GM12878 (cell line): ENCODE data around the gene SIDT2. TPM values are rescaled to one million over a fixed set of nuclear protein-coding genes. Genes with fewer than 3 reads are reported as not detected.

ENCODE experiments used
- ATAC-seq: fragments of 200-7000 bp; cut with Tn5 transposase; 3 replicates; pipeline ENCODE4 v1.9.1; 2020; ENCODE audit warnings: mild to moderate bottlenecking, moderate library complexity
- BruUV-seq: library from RNA; stranded (reverse); fragments of 400-500 nt; replicated peaks from 2 replicates; lab custom pipeline; 2021; lab: Mats Ljungman, UMichigan
- CTCF ChIA-PET: fragments of 300-600 bp; sonication (Branson Sonifier 250); formaldehyde crosslinking; extraction: SDS; loops from one replicate; lab custom pipeline; 2021; ENCODE audit warnings: inconsistent platforms; lab: Yijun Ruan, JAX
- POLR2A ChIA-PET: fragments of 350-600 bp; formaldehyde crosslinking; extraction: SDS; loops from one replicate; lab custom pipeline; 2021; ENCODE audit warnings: inconsistent platforms; lab: Charles Lee
- RAD21 ChIA-PET: fragments of 300-600 bp; sonication (Branson Sonifier 250); formaldehyde crosslinking; loops from one replicate; lab custom pipeline; 2023; ENCODE audit warnings: antibody characterized with exemption; ENCODE audit not compliant: unreplicated experiment; lab: Charles Lee
- SMC1A ChIA-PET: fragments of 300-600 bp; sonication (Branson Sonifier 250); formaldehyde crosslinking; loops from one replicate; lab custom pipeline; 2023; ENCODE audit not compliant: unreplicated experiment, uncharacterized antibody; lab: Charles Lee
- DNase-seq: peaks from one replicate; pipeline ENCODE4 v3.0.0-alpha.2; 2011; ENCODE audit warnings: low read depth, low spot score
- FAIRE-seq: peaks from 3 replicates; lab custom pipeline; 2011; peaks lifted over from hg19 to GRCh38; lab: Jason Lieb, UNC
- H2AFZ ChIP-seq: 2 replicates; pipeline ENCODE4 v1.6.0; 2011; ENCODE audit warnings: low read depth, low read length, control low read depth; ENCODE audit not compliant: control insufficient read depth
- H3K27ac ChIP-seq: 2 replicates; pipeline ENCODE4 v1.5.1; 2011; ENCODE audit warnings: control low read depth; ENCODE audit not compliant: control insufficient read depth, insufficient read depth
- H3K27me3 ChIP-seq, 2 experiments: replicated peaks in 1 of 2; 2 replicates each; pipeline versions ENCODE4 v1.6.0 to v1.6.1; 2011; ENCODE audit warnings: low read length in 1 of 2; ENCODE audit not compliant: control insufficient read depth in 2 of 2, insufficient read depth in 2 of 2
- H3K36me3 ChIP-seq, 2 experiments: 2 replicates each; pipeline ENCODE4 v1.5.1; 2011; ENCODE audit warnings: low read length in 1 of 2; ENCODE audit not compliant: control insufficient read depth in 2 of 2, insufficient read depth in 2 of 2
- H3K4me1 ChIP-seq: 2 replicates; pipeline ENCODE4 v1.6.1; 2011; ENCODE audit warnings: mild to moderate bottlenecking, low read length, moderate library complexity, mixed read lengths; ENCODE audit not compliant: control insufficient read depth, insufficient read depth
- H3K4me2 ChIP-seq: 2 replicates; pipeline ENCODE4 v1.6.0; 2011; ENCODE audit warnings: control low read depth; ENCODE audit not compliant: control insufficient read depth, insufficient read depth
- H3K4me3 ChIP-seq: fragments of 200-600 bp; sonication (generic); 2 replicates; pipeline ENCODE4 v1.5.1; 2016
- H3K79me2 ChIP-seq: 2 replicates; pipeline ENCODE4 v1.6.0; 2011; ENCODE audit warnings: low read length; ENCODE audit not compliant: control insufficient read depth, insufficient read depth
- H3K9ac ChIP-seq: 2 replicates; pipeline ENCODE4 v1.8.0; 2011; ENCODE audit warnings: low read length, control low read depth, mixed read lengths; ENCODE audit not compliant: control insufficient read depth, insufficient read depth
- H3K9me3 ChIP-seq: replicated peaks from 3 replicates; pipeline ENCODE4 v1.5.1; 2011; ENCODE audit warnings: mild to moderate bottlenecking, low read length; ENCODE audit not compliant: control insufficient read depth, insufficient read depth
- H4K20me1 ChIP-seq: 2 replicates; pipeline ENCODE4 v1.6.0; 2011; ENCODE audit not compliant: control insufficient read depth, insufficient read depth
- IRF3 ChIP-seq: fragments of 450-650 bp; IDR thresholded peaks from 2 replicates; pipeline ENCODE4 v1.6.1; 2014; ENCODE audit warnings: mild to moderate bottlenecking
- MYC ChIP-seq: IDR thresholded peaks from 2 replicates; pipeline ENCODE4 v1.6.1; 2011; ENCODE audit warnings: mild to moderate bottlenecking, low read length, moderate library complexity, inconsistent platforms; ENCODE audit not compliant: insufficient read depth, insufficient replicate concordance, insufficient read length, severe bottlenecking
- POLR2A ChIP-seq: IDR thresholded peaks from 2 replicates; pipeline ENCODE4 v1.6.1; 2011; ENCODE audit warnings: low read depth, mild to moderate bottlenecking, low read length
- TARDBP ChIP-seq: IDR thresholded peaks from 2 replicates; pipeline ENCODE4 v1.6.1; 2016; ENCODE audit warnings: borderline replicate concordance
- WGBS: methylation state at CpG from one replicate; pipeline ENCODE4 v1.1.6; 2016; ENCODE audit warnings: low lambda C conversion rate; ENCODE audit not compliant: insufficient replicate concordance, insufficient coverage; ENCODE audit errors: missing lambda C conversion rate; 5-methylcytosine and 5-hydroxymethylcytosine counted together
- in situ Hi-C: fragments of 300-500 bp; cut with MboI; formaldehyde crosslinking; loops from 9 replicates; pipeline ENCODE4 v1.14.3; 2018; ENCODE audit warnings: mixed read lengths
- intact Hi-C: fragments of 100-400 bp; cut with micrococcal nuclease; formaldehyde crosslinking; loops from one replicate; pipeline ENCODE4 v1.14.2; 2022; ENCODE audit not compliant: unreplicated experiment
- polyA plus RNA-seq, 11 experiments: library from polyadenylated mRNA; depleted of rRNA in 4 of 11; unstranded in 6 of 11; stranded (reverse) in 5 of 11; fragments of >200 nt; fragmentation: Nextera tagmentation in 4 of 11; fragmentation: Illumina TruSeq in 1 of 11; extraction: Ambion mirVana in 4 of 11; extraction: Trizol in 1 of 11; gene quantifications; 1 replicate in 1 of 11; 2 replicates in 10 of 11; pipeline versions ENCODE4 v1.2.1 to v1.2.3, GENCODE V29; 2011 to 2016; ENCODE audit warnings: inconsistent platforms in 2 of 11, missing spikeins in 2 of 11, low read depth in 1 of 11
- total RNA-seq, 4 experiments: library from RNA; depleted of rRNA in 3 of 4; stranded (reverse); fragments of >200 nt in 3 of 4; fragmentation: Illumina TruSeq in 1 of 4; extraction: Trizol in 1 of 4; gene quantifications; 2 replicates each; pipeline versions ENCODE4 v1.2.1 to v1.2.3, GENCODE V29; 2013 to 2021
- TF ChIP-seq, protein P1 (sequence below): fragments of 450-650 bp; IDR thresholded peaks from 2 replicates; pipeline ENCODE4 v1.6.1; 2018; ENCODE audit warnings: mild to moderate bottlenecking, low read depth, moderate library complexity; ENCODE audit not compliant: partially characterized antibody

The SIDT2 gene
- total and polyA plus RNA-seq, 10 of the 15 experiments (the other 5 are each of a cell fraction or from before 2014, with no cell fraction given), result 4.9 to 23.9 (median 10.3) TPM

DNA sequence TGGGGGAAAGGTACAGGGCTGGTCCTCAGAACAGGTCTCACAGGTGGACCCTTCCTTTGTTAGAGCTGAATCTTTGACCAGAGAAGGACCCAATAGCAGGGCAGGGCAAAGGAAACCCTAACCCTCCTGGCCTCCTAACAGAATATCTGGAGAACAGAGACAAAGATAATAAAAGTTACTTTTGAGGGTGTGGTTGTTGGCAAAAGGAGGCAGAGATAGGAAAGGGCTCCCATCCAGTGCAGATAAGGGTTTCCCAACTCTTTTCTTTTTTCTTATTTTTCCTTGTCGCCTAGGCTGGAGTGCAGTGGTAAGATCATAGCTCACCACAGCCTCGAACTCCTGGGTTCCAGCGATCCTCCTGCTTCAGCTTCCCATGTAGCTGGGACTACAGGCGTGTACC is 41.5 kb downstream of the SIDT2 start:
- no peaks in the 10 kb centered on the region for H3K9me3 ChIP-seq
- no peak overlapping the region for H3K27ac ChIP-seq
- TF ChIP-seq POLR2A (no peak), IRF3 (no peak), TARDBP (no peak), MYC (no peak)
- TF ChIP-seq, protein P1, sequence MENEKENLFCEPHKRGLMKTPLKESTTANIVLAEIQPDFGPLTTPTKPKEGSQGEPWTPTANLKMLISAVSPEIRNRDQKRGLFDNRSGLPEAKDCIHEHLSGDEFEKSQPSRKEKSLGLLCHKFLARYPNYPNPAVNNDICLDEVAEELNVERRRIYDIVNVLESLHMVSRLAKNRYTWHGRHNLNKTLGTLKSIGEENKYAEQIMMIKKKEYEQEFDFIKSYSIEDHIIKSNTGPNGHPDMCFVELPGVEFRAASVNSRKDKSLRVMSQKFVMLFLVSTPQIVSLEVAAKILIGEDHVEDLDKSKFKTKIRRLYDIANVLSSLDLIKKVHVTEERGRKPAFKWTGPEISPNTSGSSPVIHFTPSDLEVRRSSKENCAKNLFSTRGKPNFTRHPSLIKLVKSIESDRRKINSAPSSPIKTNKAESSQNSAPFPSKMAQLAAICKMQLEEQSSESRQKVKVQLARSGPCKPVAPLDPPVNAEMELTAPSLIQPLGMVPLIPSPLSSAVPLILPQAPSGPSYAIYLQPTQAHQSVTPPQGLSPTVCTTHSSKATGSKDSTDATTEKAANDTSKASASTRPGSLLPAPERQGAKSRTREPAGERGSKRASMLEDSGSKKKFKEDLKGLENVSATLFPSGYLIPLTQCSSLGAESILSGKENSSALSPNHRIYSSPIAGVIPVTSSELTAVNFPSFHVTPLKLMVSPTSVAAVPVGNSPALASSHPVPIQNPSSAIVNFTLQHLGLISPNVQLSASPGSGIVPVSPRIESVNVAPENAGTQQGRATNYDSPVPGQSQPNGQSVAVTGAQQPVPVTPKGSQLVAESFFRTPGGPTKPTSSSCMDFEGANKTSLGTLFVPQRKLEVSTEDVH, result no peak
- CTCF ChIA-PET, result interaction anchor here (1.0 to 17.3 kb wide), 4 partner anchors 9 to 474 kb away, joined by 3 to 422 read pairs (median 4); partner anchors contain the start of gene SIDT2
- H3K9ac ChIP-seq, result no peak overlapping the region
- BruUV-seq, result no TSS peak
- H3K4me2 ChIP-seq, result no peak overlapping the region
- H3K4me3 ChIP-seq, result no peak overlapping the region
- H3K27me3 ChIP-seq, result no peaks in the 10 kb centered on the region
- H2AFZ ChIP-seq, result no peak overlapping the region
- ATAC-seq (no peak), FAIRE-seq (no peak), DNase-seq (no peak)
- H3K36me3 ChIP-seq, result peaks cover 29 to 46% of the 10 kb centered on the region in 2 experiments; a peak in 3 of 4 replicates
- 100% methylated on average over 3 of the region's 4 CpGs for WGBS
- in situ Hi-C loops (no loop called here), intact Hi-C loops (no loop called here)
- H4K20me1 ChIP-seq, result no peaks in the 10 kb centered on the region
- SMC1A ChIA-PET, result interaction anchor here (0.8 to 3.2 kb wide), 3 partner anchors 8 to 40 kb away, joined by 3 to 15 read pairs (median 4); no protein-coding TSS in a partner anchor
- no peaks in the 10 kb centered on the region for H3K79me2 ChIP-seq
- RAD21 ChIA-PET, result interaction anchor here (1.0 kb wide), 1 partner anchor 9 kb away, joined by 3 read pairs; no protein-coding TSS in a partner anchor
- no peaks in the 10 kb centered on the region; the same call in 1 of the 2 replicates for H3K4me1 ChIP-seq
- POLR2A ChIA-PET, result interaction anchor here (0.6 to 1.0 kb wide), 2 partner anchors 41 to 380 kb away, joined by 3 read pairs; partner anchors contain the start of gene SIDT2
